ENCODE measurements around the gene ZNF273.
"Not testable (repeated sequence)": the region's sequence is repeated elsewhere in the genome, so short reads cannot be mapped to it uniquely, and the experiment has no call there.

The ZNF273 gene

DNA sequence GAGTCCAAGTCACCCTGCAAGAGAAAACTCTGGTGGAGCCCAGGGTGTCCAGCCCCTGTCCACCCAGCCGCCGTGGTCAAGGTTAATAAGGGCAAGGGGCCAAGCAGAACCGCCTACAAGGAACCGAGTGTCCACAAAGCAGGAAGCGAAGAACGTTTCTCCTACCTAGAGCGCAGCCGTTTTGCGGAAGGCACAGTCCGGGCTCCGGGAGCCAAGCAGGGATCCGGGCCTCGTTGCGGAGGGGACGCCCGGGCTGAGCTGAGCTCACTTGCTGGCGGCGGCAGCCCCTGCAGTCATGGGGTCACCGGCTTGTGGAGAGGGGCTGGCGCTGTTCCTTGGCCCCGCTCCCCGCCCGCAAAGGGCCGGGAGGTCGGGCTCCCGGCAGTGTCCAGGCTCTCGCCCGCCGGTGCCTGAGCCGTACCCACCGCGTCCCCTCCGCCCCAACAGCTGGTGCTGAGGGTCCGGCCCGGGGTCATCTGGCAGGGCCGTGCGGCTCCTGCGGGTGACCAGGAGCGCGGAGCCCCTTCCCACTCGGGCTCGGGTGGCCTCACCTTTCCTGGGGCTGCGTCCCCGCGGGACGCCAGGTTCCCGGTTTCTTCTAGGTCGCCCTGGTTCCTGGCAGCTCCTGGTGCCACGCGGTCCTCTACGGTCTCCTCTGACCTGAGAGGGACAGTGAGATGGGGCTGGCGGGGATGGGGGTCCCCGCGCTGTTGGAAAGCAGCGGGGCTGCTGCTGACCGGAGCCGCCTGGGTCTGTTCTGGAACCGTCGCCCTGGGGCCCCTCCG is 14.0 kb upstream of the ZNF273 start:
- no peak for DNase-seq (ENCODE audit: low read depth in 2 of 2)

- no peak for DNase-seq (ENCODE audit: low read depth in 2 of 2)
Observed at GRCh38 chr7:64889686-64890162, 13.3 kb upstream of the ZNF273 start.

DNA sequence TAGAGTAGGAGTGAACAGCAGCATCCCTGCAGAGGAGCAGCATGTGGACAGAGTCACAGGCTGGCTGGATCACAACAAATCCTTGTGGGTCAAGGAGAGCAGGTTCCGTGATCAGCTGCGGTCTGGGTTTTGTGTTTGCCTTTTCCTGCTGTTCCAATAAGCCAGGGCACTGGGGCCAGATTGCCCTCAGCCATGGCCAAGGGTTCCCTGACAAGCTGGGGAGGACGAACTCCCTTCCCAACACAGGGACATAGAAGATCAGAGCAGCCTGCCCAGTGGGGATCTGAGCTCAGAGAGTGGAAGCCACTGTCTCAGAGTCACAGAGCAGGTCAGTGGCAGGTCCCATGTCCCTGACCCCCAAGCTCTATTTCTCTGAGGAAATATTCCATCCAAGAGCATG is 12.8 kb upstream of the ZNF273 start:
- DNase-seq (ENCODE audit: low read depth in 2 of 2): not testable (repeated sequence)

DNA sequence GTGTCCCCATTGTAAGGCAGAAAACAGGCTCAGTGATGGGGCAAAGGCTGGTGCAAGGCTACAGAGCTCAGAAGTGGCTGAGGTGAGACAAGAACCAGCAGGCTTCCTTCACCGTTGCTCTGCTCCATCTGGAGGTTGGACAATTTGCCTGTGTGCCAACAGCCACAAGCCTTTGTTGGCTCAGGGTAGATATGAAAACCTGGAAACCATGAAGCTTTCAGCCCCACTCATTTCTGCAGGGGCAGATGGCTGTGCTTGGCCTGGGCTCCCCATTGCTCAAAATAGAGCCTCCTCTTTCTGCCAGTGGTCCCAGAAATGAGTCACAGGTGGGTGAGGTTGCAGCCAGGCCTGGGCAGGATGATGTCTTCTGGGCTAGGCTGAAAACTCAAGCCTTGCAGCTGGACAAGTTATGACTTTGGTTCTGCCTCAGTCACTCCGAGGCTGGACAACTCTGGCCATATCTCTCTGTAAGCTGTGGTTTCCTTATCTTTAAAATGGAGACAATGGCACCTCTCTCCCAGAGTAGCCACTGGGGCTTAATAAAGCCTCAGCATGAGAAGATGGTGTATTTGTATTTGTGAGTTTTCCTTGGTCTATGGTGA is 12.2 kb upstream of the ZNF273 start:
- DNase-seq (ENCODE audit: low read depth in 2 of 2): no peak

- DNase-seq (ENCODE audit: low read depth in 2 of 2): not testable (repeated sequence)
Observed at GRCh38 chr7:64891363-64892081, 11.6 kb upstream of the ZNF273 start.

DNA sequence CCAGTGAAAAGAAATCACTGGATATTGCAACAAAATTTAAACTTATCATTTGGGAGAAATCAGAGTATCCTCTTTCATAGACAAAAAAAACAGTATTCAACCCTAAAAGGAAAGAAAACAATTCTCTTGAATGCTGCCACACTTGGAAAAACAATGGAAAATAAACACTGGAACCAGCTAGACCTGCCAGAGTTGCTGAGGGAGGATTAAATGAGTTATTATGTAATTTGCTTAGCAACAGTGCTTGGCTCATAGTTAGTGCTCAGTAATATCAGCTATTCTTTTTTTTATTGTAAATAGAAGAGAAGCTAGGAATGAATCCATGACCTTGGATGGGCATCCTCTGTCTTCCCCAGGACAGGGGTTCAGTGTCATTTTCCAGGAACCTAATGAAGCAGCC is 11.0 kb upstream of the ZNF273 start:
- DNase-seq (ENCODE audit: low read depth in 2 of 2): no peak

DNA sequence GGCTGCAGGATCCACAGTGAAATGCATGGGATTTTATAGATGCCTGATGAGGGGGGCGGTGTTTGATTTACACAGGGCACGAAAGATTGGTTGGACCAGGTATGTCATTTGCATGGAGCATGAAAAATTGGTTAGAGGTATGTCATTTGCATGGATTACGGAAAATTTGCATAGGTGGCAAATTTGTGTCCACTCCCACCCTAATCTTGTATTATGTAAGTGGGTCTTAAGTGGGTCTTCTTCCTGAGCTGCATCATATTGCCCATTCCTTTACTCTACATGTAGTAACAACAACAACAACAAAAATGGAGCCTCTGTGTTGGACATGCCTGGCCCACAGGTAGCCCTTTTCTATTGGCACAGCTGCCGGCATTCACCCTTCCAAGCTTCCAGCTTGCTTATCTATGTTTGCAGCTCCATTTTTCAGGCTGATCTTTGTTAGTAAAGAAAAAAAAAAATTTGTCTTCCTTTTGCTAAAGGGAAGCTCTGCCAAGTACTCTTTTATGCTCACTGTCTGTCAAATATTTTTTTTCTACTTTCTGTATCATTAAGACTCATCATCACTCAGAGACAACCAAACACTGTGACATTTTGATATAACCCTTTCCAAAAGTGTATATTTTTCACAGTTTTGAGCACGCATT is 10.3 kb upstream of the ZNF273 start:
- no peak for DNase-seq (ENCODE audit: low read depth in 2 of 2)

DNA sequence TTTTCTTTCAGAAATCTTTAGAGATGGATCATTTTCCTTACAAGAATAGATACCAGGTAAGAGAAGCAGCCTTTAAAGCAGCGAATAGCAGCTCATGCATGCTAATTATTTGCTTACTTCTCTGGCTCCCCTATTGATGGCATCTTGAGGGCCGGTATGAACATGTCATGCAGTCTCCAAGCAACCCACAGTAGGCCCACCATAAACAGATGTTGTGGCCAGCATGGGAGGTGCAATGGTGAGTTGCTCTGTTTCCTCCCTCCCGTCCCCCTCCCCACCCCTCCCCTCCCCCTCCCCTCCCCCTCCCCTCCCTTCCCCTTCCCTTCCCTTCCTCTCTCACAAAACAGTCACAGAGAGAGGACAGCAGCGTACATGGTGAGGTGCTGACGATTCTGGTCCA is 9.7 kb upstream of the ZNF273 start:
- DNase-seq (ENCODE audit: low read depth in 2 of 2): no peak

GRCh38 chr7:64902461-64902805 is 640 bp upstream of the ZNF273 start:
- DNase-seq (ENCODE audit: low read depth in 2 of 2): not testable (repeated sequence)

GRCh38 chr7:64904008-64904407 is 935 bp downstream of the ZNF273 start:
- no peak for DNase-seq (ENCODE audit: low read depth in 2 of 2)

- DNase-seq (ENCODE audit: low read depth in 2 of 2): no peak
Observed at GRCh38 chr7:64905133-64905532, 2.1 kb downstream of the ZNF273 start.

DNA sequence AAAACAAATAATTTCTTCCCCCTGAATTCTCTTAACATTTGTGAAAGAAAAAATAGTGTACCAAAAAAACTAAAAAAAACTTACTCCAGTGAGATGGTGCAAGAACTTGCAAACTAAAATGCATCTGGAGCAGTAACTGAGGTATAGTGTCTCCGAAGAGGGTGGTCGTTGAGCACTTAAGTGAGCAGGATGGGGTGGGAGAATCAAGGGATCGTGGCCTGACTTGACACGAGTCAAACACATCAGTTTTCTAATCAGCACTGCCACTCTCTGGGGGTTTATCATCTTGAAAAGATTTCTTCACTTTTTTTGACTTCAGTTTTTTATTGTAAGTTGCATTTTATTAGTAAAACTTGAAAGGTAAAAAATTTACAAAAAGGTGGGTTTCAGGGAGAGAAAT is 2.5 kb downstream of the ZNF273 start:
- no peak for DNase-seq (ENCODE audit: low read depth in 2 of 2)

- DNase-seq (ENCODE audit: low read depth in 2 of 2): no peak
Observed at GRCh38 chr7:64907641-64908326, 4.7 kb downstream of the ZNF273 start.

GRCh38 chr7:64908358-64908757 is 5.3 kb downstream of the ZNF273 start:
- DNase-seq (ENCODE audit: low read depth in 2 of 2): no peak

DNA sequence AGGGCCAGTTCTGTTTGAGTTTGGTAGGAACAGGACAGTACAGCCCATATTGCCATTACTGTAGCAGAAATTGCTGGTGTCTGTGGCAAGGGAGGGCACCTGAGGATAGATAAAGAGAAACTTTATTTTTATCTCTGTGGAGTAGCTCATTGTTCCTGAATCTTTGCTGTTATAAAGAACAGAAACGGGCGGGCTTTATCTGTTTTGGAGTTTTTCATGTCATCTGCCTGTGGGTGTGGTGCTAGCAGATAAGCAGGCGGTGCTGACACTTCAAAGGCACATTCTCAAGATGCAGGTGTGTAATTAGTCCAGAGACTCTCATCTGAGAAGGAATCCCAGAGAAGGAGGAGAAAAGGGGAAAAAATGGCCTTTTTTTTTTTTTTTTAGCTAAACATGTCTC is 11.5 kb downstream of the ZNF273 start:
- no peak for DNase-seq (ENCODE audit: low read depth in 2 of 2)

DNA sequence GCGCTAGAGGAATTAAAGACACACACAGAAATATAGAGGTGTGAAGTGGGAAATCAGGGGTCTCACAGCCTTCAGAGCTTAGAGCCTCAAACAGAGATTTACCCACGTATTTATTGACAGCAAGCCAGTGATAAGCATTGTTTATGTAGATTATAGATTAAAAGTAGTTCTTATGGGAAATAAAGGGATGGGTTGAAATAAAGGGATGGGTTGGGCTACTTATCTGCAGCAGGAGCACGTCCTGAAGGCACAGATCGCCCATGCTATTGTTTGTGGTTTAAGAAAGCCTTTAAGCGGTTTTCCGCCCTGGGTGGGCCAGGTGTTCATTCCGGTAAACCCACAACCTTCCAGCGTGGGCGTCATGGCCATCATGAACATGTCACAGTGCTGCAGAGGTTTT is 12.2 kb downstream of the ZNF273 start:
- DNase-seq (ENCODE audit: low read depth in 2 of 2): not testable (repeated sequence)

DNA sequence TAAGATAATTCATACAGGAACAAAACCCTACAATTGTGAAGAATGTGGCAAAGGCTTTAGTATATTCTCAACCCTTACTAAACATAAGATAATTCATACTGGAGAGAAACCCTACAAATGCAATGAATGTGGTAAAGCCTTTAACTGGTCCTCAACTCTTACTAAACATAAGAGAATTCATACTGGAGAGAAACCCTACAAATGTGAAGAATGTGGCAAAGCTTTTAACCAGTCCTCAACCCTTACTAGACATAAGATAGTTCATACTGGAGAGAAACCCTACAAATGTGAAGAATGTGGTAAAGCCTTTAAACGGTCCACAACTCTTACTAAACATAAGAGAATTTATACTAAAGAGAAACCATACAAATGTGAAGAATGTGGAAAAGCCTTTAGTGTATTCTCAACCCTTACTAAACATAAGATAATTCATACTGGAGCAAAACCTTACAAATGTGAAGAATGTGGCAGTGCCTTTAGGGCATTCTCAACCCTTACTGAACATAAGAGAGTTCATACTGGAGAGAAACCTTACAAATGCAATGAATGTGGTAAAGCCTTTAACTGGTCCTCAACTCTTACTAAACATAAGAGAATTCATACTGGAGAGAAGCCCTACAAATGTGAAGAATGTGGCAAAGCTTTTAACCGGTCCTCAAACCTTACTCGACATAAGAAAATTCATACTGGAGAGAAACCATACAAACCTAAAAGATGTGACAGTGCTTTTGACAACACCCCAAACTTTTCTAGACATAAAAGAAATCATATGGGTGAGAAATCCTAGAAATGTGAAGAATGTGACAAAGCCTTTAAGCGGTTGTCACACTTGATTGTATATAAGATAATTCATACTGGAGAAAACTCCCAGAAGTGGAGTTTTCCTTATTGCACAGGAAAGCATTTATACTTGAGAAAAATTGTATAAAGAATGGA is 25.4 kb downstream of the ZNF273 start:
- not testable (repeated sequence) for DNase-seq (ENCODE audit: low read depth in 2 of 2)

- no peak for DNase-seq (ENCODE audit: low read depth in 2 of 2)
Observed at GRCh38 chr7:64934478-64934877, 31.4 kb downstream of the ZNF273 start.

DNA sequence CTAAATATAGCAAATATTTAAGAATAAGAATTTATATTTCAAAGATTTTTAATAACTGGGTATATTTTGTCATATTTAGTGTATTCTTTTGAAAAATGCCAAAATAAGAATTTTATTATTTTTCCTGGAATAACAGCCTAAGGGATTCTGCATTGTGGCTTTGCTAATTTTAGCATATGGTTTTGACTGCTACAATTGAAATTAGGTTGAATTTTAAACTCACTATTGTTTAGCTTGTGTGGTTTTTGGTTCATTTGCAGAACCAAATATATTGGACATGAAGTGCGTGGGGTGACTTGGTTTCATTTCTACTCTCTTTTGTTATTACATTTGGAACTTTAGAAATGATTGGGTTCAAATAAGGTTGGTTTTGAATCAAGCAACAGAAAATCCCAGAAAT is 35.5 kb downstream of the ZNF273 start:
- DNase-seq (ENCODE audit: low read depth in 2 of 2): no peak

- DNase-seq (ENCODE audit: low read depth in 2 of 2): not testable (repeated sequence)
Observed at GRCh38 chr7:64940021-64940420, 36.9 kb downstream of the ZNF273 start.

Measured in stimulated activated CD8-positive, alpha-beta memory T cell treated with anti-CD3 and anti-CD28 coated beads, Interleukin-15, amount 100 ng/mL, for 4 hours (primary cell).